MV-4-11 (cell line): ENCODE measurements around the gene CNPPD1.
A peak's percentile ranks its signal among the peaks of the same experiment; 100 is the strongest.
"Not testable (repeated sequence)": the region's sequence is repeated elsewhere in the genome, so short reads cannot be mapped to it uniquely, and the experiment has no call there.

Experiments used
- DNase-seq: peaks from one replicate; lab custom pipeline; 2025; lab: John Stamatoyannopoulos, UW

Gene CNPPD1

DNA sequence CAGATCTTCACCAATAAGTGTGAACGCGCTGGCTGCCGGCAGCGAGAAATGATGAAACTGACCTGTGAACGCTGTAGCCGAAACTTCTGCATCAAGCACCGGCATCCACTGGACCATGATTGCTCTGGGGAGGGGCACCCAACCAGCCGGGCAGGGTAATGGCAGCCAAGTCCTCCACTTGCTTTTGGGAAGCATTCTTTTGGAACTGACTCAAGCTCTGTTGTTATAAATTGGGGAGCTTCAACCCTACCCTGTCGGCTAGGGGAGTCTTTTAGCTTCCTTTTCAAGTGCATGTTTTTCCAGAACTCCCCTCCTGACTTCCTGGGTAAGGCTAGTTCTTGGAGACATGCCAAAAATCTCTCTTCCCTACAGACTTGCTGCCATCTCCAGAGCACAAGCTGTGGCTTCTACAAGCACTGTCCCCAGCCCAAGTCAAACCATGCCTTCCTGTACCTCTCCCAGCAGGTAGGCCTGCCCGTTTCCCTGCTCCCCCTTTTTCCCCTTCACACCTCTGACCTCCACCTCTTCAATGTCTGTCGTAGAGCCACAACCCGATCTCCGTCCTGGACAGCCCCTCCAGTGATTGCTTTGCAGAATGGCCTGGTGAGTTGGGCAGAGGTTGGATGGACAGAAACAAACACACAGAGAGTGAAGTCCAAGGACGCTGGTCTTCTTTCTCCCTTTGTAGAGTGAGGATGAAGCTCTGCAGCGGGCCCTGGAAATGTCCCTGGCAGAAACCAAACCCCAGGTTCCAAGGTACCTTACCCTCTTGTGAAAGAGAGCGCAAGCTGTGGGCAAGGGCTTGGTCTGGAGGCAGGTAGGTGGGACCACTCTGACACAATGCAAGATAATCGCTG is 31.4 kb upstream of the CNPPD1 start:
- no peak for DNase-seq

DNA sequence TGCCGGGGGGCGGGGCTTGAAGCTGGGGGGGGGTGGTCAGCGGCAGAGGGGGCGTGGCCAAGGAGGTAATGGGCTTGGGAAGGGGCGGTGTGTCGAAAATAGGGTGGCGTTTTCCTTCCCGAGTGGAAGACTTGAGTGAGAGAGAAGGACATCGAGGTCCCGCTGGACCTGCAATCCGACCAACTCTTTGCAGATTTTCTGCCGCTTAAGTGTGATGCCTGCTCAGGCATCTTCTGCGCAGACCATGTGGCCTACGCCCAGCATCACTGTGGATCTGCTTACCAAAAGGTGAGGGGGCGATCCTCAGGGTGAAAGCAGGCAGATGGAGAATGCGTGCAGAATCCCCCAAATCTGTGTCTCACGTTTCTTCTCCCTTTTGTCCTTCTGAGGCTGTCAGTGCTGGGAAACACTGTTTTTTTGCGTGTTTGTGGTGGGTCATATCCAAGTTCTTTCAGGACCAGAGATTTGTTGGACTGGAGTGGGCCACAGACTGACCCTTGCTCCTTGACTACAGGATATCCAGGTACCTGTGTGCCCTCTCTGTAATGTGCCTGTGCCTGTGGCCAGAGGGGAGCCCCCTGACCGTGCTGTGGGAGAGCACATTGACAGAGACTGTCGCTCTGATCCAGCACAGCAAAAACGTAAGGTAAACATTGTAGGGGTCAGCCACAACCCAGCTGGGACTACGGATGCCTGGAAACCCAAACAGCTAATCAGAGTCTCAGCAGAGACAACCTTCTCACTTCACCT is 30.6 kb upstream of the CNPPD1 start:
- DNase-seq = no peak

DNA sequence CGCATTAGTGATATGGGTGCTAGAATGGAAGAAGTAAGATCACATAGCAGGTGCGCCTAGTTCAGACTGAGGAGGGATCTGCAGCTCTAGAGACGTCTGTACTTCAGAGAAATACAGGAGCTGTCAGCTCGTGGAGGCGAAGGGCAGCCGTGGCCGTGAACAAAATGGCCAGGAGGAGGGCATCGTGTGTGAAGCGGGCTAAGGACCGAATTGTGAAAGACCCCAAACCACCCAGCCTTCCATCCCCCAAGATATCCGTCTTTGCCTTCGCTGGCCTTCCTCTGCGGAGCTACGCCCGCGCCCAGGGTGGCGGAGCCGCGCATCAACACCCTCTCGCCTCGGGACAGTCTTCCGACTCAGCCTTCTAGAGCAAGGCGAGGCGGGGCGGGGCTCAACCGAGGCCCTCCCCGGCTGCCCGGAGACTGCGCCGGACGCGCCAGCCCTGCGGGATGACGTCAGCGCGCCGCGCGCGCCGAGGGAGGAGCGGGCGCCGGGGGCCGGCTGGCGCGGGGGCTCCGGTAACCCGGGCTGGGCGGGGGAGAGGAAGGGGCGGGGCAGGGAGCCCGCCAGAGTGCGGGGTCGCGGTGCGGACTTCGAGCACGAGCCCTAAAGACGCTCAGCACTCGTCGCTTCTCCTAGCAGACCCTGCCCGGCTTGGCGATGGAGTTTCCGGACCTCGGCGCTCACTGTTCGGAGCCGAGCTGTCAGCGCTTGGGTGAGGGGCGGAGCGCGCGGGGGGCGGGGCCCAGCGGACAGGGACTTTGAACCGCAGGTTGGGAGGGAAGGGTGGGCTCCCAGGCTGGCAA is 29.8 kb upstream of the CNPPD1 start, which contains the start of gene ZFAND2B:
TSS of gene ZFAND2B (plus strand) at position 455 of the 806 bp plus-strand sequence. CDS start at position 661, 206 bp downstream.
- DNase-seq = peak; percentile 86

DNA sequence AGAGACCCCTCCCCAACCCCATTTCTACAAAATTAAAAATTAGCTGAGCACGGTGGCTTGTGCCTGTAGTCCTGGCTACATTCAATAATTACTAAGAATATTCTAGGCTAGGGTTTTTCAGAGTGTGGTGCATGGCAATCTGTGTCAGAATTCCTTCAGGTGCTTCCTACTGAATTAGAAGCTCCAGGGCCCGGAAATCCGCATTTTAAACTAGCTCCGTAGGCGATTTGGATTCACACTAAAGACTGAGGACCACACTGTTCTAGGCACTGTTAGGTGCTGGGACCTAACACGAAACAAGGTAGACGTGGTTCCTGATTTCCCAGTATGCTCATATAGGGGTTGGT is 29.2 kb upstream of the CNPPD1 start:
- DNase-seq = no peak

DNA sequence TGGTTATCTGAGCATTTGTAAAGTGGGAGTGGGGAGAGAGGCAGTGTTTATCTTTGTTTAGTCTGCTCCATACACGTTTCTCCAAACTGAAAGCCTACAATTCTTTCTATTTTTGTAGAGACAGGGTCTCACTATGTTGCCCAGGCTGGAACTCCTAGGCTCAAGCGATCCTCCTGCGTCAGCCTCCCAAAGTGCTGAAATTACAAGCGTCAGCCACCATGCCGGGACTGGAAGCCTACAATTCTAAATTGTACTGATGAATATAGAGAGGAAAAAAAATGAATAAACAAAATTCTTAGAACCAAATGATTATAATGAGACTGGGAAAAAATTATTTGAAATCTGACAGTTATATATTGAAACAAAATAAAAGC is 28.4 kb upstream of the CNPPD1 start:
- DNase-seq = no peak

DNA sequence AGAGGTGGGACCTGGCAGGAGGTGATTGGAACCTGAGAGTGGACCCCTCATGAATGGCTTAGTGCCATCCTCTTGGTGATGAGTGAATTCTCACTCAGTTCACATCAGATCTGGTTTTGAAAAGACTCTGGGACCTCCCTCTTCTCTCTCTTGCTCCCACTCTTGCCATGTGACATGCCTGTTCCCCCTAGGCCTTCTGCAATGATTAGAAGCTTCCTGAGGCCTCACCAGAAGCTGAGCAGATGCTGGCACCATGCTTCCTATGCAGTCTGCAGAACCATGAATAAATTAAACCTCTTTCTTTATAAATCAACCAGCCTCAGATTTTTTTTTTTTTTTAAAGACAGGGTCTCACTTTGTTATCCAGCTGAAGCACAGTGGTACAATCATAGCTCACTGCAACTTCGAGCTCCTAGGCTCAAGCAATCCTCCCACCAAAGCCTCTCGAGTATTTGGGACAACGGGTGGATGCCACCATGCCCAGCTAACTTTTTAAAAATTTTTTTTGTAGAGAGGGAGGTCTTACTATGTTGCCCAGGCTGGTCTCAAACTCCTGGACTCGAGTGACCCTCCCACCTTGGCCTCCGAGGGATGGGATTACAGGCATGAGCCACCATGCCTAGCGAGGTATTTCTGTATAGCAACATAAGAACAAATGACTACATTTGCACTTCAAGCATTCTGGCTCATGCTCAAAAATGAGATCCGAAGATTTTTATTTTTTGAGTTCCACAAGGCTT is 27.9 kb upstream of the CNPPD1 start:
- no peak for DNase-seq

DNA sequence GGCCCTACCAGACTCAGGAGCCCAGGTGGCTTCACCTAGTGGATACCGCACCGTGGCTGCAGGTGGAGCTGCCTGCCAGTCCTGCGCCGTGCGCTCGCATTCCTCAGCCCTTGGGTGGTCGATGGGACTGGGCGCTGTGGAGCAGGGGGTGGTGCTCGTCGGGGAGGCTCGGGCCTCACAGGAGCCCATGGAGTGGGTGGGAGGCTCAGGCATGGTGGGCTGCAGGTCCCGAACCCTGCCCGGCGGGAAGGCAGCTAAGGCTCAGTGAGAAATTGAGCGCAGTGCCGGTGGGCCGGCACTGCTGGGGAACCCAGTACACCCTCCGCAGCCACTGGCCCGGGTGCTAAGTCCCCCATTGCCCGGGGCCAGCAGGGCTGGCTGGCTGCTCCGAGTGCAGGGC is 24.6 kb upstream of the CNPPD1 start:
- not testable (repeated sequence) for DNase-seq

DNA sequence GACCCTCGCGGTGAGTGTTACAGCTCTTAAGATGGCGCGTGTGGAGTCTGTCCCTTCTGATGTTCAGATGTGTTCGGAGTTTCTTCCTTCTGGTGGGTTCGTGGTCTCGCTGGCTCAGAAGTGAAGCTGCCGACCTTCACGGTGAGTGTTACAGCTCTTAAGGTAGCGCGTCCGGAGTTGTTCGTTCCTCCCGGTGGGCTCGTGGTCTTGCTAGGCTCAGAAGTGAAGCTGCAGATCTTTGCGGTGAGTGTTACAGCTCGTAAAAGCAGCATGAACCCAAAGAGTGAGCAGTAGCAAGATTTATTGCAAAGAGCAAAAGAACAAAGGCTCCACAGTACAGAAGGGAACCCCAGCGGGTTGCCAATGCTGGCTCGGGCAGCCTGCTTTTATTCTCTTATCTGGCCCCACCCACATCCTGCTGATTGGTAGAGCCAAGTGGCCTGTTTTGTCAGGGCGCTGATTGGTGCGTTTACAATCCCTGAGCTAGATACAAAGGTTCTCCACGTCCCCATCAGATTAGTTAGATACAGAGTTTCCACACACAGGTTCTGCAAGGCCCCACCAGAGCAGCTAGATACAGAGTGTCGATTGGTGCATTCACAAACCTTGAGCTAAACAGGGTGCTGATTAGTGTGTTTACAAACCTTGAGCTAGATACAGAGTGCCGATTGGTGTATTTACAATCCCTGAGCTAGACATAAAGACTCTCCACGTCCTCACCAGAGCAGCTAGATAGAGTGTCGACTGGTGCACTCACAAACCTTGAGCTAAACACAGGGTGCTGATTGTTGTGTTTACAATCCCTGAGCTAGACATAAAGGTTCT is 24.0 kb upstream of the CNPPD1 start:
- DNase-seq = not testable (repeated sequence)

DNA sequence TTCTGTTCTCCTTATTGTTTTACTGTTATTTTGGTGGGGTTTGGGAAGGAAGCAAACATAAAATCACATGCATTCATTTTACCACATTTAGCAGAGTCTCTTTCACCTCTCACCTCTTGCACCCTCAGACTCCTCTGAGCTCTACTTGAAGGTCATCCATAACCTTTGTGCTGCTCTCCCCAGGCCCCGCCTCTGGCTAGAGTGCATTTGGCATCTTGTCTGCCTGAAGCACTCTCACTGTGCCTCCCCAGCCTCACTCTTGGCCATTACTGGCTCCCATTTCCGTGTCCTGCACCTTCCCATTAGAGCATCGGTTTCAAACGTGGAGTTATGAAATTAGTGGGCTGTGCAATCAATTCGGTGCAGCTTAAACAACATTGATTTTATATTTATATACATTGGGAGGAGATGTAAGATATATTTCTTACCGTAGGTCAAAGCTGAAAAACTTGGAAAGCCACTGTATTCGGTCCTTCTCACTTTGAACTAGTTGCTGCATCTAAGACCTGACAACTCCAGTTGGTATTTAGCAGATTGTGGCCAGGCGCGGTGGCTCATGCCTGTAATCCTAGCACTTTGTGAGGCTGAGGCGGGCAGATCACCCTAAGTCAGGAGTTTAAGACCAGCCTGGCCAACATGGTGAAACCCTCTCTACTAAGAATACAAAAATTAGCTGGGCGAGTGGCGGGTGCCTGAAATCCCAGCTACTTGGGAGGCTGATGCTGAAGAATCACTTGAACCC is 22.9 kb upstream of the CNPPD1 start:
- no peak for DNase-seq

DNA sequence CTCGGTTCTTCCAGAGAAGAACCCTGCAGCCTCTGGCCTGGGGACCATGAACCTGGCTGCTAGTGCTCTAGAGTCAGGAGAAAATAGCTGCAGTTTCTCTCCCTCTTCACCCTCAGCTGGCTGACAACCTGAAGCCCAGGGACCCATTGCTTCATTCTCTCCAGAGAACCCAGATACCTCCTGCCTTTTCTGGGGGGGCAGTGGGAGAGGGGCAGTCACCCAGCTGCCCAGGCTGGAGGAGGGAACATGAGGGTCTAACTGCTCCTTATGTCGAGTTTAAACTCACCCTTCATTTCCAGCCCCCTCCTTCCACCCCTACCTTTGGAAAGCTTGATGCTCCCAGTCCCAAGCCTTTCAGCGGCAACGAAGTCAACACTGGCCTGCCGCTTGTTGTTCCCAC is 22.2 kb upstream of the CNPPD1 start:
- DNase-seq = no peak

DNA sequence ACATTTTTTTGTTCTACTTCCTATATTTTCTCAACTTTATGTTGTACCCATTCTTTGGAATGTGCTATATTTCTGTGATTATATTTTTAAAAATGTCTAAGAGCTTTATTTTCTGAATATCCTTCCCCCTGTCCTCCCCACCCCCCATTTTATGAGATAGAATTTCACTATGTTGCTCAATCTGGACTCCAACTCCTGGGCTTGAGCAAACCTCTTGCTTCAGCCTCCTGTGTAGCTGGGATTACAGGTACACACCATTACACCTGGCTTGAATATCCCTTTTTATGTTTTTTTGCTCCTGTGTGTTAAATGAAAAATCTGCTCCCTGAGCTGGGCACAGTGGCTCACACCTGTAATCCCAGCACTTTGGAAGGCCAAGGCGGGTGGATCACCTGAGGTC is 20.7 kb upstream of the CNPPD1 start:
- no peak for DNase-seq

DNA sequence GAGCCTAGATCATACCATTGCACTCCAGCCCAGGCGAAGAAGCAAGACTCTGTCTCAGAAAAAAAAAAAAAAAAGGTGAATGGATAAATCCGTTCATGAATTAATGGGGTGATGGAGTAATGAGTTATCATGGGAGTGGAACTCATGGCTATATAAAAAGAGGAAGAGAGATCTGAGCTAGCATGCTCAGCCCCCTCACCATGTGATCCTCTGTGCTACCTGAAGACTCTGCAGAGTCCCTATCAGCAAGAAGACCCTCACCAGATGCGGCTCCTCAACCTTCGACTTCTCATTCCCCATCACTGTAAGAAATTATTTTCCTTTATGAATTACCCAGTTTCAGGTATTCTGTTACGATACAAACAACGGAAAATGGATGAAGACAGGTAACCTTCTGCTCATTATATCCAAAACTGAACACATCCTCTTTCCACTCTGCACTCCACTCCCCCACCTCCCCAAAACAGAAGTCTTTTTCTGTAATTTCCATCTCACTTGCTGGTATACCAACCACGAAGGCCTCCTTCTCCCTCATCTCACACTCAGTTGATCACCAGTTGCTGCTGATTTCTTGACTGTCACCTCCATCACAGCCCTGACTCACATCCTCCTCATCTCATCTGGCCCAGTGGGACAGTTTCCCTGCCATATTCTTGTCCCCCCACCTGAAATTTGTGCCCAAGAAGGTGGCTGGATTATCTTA is 10.2 kb upstream of the CNPPD1 start:
- DNase-seq = no peak

DNA sequence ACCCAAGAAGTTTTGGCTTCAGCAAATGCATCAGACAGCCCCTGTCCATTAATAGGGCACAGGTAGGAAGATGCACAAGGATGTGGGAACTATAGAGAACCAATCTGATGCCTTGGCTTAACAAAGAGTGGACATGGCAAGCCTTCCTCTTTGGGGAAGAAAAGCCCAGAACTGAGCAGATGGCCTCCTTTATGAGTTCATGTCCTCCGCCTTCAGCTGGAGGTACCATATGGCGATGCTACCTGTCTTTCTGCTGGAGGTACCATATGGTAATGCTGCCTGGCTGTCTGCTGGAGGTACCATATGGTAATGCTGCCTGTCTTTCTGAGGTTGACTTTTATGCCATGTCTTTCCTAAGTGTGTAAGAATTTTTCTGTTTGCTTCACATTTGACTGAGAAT is 7.4 kb upstream of the CNPPD1 start:
- no peak for DNase-seq

DNA sequence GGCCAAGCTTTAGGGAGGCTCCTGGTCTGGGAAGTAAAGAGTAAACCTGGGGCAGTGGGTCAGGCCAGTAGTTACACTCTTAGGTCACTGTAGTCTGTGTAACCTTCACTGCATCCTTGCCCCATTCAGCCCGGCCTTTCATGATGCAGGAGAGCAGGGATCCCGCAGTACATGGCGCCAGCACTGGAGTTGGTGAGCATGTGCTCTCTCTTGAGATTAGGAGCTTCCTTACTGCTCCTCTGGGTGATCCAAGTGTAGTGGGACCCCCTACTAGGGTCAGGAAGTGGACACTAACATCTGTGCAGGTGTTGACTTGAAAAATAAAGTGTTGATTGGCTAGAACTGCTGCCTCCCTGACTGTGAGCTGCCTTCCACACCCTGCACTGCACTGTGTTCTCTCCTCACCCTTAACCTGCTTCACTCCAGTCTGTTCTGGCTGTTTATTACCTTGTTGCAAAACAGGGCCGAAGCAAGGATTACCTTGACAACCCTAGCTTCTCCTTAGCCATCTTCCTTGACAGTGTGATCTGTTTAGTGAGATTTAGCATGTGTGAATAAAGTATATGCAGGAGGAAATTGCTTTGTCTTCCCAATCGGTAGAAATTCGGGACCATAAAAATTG is 6.5 kb upstream of the CNPPD1 start:
- DNase-seq = no peak

DNA sequence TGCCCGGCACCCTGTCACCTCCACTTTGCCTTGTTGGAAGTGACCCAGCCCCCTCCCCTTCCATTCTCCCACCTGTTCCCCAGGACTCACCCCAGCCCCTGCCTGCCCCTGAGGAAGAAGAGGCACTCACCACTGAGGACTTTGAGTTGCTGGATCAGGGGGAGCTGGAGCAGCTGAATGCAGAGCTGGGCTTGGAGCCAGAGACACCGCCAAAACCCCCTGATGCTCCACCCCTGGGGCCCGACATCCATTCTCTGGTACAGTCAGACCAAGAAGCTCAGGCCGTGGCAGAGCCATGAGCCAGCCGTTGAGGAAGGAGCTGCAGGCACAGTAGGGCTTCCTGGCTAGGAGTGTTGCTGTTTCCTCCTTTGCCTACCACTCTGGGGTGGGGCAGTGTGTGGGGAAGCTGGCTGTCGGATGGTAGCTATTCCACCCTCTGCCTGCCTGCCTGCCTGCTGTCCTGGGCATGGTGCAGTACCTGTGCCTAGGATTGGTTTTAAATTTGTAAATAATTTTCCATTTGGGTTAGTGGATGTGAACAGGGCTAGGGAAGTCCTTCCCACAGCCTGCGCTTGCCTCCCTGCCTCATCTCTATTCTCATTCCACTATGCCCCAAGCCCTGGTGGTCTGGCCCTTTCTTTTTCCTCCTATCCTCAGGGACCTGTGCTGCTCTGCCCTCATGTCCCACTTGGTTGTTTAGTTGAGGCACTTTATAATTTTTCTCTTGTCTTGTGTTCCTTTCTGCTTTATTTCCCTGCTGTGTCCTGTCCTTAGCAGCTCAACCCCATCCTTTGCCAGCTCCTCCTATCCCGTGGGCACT is 5.8 kb upstream of the CNPPD1 start:
- no peak for DNase-seq

DNA sequence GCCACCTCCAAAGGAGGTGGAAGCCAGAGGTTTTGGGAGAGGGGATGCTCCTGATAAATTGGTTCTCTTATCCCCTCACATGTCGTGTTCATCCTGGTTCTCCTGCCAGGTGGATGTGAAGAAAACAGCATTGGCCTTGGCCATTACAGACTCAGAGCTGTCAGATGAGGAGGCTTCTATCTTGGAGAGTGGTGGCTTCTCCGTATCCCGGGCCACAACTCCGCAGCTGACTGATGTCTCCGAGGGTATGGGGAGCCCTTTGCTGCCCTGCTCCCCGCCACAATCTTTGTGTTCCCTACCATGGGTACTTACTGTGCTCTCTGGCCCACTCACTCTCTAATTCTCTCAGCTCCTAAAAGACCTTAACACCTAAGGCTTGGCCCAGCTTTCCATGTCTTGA is 4.8 kb upstream of the CNPPD1 start:
- no peak for DNase-seq

DNA sequence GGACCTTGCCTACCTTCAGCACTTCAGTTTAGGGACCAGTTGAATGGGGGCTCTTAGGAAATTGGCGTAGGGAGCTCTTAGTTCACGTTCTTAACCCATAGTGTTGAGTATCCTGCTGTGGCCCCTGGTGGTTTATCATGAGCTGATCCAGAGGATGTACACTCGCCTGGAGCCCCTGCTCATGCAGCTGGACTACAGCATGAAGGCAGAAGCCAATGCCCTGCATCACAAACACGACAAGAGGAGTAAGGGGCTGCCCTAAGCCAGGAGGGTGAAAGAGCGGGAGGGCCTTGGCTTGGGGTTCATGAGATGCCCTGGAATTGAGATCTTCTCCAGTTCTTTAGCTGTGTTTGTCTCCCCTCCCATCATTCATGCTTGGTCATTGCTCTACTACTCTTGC is 4.2 kb upstream of the CNPPD1 start:
- no peak for DNase-seq
